Heart right ventricle (tissue), 16 donors: ENCODE data around the gene ZNF670. TPM values are rescaled to one million over a fixed set of nuclear protein-coding genes. Genes with fewer than 3 reads are reported as not detected.

Source experiments
- ATAC-seq, 8 donors: fragments of 200-7000 bp; cut with Tn5 transposase; one replicate each; pipeline ENCODE4 v1.9.1; 2020; ENCODE audit warnings: mild to moderate bottlenecking in 8 of 8, moderate library complexity in 8 of 8, moderate number of reproducible peaks in 1 of 8
- DNase-seq, 2 donors: peaks; one replicate each; pipeline ENCODE4 v3.0.0-alpha.2; 2020
- H3K27ac ChIP-seq, 10 donors: fragments of 200-600 bp; sonication (generic) in 2 of 10; one replicate each; pipeline versions ENCODE4 v1.5.0 to v1.8.0; 2020 to 2022; ENCODE audit warnings: mild to moderate bottlenecking in 3 of 10
- H3K27me3 ChIP-seq, 7 donors: fragments of 200-600 bp; one replicate each; pipeline ENCODE4 v1.8.0; 2021 to 2022; ENCODE audit warnings: mild to moderate bottlenecking in 2 of 7
- H3K36me3 ChIP-seq, 9 donors: fragments of 200-600 bp; sonication (generic) in 1 of 9; one replicate each; pipeline versions ENCODE4 v1.5.0 to v1.8.0; 2020 to 2022; ENCODE audit warnings: mild to moderate bottlenecking in 2 of 9
- H3K4me1 ChIP-seq, 9 donors: fragments of 200-600 bp; sonication (generic) in 1 of 9; one replicate each; pipeline versions ENCODE4 v1.5.0 to v1.8.0; 2020 to 2022; ENCODE audit warnings: mild to moderate bottlenecking in 4 of 9
- H3K4me3 ChIP-seq, 10 donors: fragments of 200-600 bp; sonication (generic) in 2 of 10; one replicate each; pipeline versions ENCODE4 v1.5.0 to v1.8.0; 2020 to 2022; ENCODE audit warnings: mild to moderate bottlenecking in 7 of 10, moderate library complexity in 2 of 10
- H3K9me3 ChIP-seq, 11 donors: fragments of 200-600 bp in 10 of 11; sonication (generic) in 2 of 11; one replicate each; pipeline versions ENCODE4 v1.5.0 to v1.8.0; 2013 to 2022; ENCODE audit warnings: mild to moderate bottlenecking in 2 of 11, control low read depth in 1 of 11, moderate library complexity in 1 of 11
- WGBS, 2 donors: extraction: QIAGEN DNeasy Blood & Tissue Kit; methylation state at CpG; one replicate each; pipeline ENCODE4 v1.1.7; 2013; ENCODE audit warnings: inconsistent platforms in 1 of 2; 5-methylcytosine and 5-hydroxymethylcytosine counted together
- intact Hi-C, 10 donors: fragments of 100-400 bp; cut with DNase I; formaldehyde crosslinking; loops; one replicate each; pipeline versions ENCODE4 v1.11.1 to v1.14.2; 2022
- polyA plus RNA-seq, 2 donors: library from polyadenylated mRNA; stranded (reverse); fragments of 200-250 nt; gene quantifications; one replicate each; pipeline ENCODE4 v1.2.3, GENCODE V29; 2013
- total RNA-seq, 10 donors: library from RNA; stranded (reverse); fragmentation: NEBNext Ultra II Directional in 3 of 10; extraction: Animal tissue kit (Norgen Biotek cat#: 25700) in 3 of 10; gene quantifications; one replicate each; pipeline versions ENCODE4 v1.2.1 to v1.2.4, GENCODE V29; 2021 to 2023
- TF ChIP-seq, protein P1 (sequence below), 9 donors: fragments of 200-600 bp; sonication (generic) in 2 of 9; IDR thresholded peaks; one replicate each; pipeline versions ENCODE4 v1.5.0 to v1.8.0; 2021 to 2022; ENCODE audit warnings: antibody characterized with exemption in 9 of 9, mild to moderate bottlenecking in 5 of 9, moderate library complexity in 1 of 9
- donor health status: Arrhythmogenic right ventricular cardiomyopathy.
- donor health status: ischemic (EF 13 %, LVEDD 7.1; RV severe dilation, severe dysfunction).
- donor health status: healthy with polysubstance abuse.
- donor health status: DM: no; HTN: yes; CAD: no.
- donor health status: DM: no; HTN: no; CAD: no.
- donor health status: ischemic (EF 25% LVEDD 6.9; RV normal size, moderate dysfunction).
- donor health status: ischemic (EF 25% LVEDD 5.7; RV mildly dilated, moderate dysfunction).
- donor health status: healthy.
- donor health status: DM: yes; HTN: yes; CAD: no.
- donor health status: Ischemic cardiomyopathy.
- donor health status: ischemic (EF 35%, LVEDD 5.7; RV mildly dilated, moderate dysfunction).
- donor health status: nonischemic (EF 11% LVEDD 7.7; RV severe dilation, severe dysfunction).
- donor health status: DM: yes; HTN: yes; CAD: no.
- donor health status: PGD.
- donor health status: ischemic (EF 29% LVEDD 5.4; RV normal size, mild dysfunction).
- donor health status: nonischemic (EF 23%, LVEDD 6.1; RV moderate dilation, normal function).

ZNF670 gene
- total and polyA plus RNA-seq, 12 donors: 0.42 to 1.6 (median 1.3) TPM

- 96 to 97% methylated on average over 2 of the region's 2 CpGs for WGBS, 2 donors
- TF ChIP-seq, protein P1, sequence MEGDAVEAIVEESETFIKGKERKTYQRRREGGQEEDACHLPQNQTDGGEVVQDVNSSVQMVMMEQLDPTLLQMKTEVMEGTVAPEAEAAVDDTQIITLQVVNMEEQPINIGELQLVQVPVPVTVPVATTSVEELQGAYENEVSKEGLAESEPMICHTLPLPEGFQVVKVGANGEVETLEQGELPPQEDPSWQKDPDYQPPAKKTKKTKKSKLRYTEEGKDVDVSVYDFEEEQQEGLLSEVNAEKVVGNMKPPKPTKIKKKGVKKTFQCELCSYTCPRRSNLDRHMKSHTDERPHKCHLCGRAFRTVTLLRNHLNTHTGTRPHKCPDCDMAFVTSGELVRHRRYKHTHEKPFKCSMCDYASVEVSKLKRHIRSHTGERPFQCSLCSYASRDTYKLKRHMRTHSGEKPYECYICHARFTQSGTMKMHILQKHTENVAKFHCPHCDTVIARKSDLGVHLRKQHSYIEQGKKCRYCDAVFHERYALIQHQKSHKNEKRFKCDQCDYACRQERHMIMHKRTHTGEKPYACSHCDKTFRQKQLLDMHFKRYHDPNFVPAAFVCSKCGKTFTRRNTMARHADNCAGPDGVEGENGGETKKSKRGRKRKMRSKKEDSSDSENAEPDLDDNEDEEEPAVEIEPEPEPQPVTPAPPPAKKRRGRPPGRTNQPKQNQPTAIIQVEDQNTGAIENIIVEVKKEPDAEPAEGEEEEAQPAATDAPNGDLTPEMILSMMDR (IDR thresholded peaks at IDR 0.05): no peak
- H3K9me3 ChIP-seq: peaks cover 0 to 100% (median 26%) of the 10 kb centered on the region in 11 donors
- peaks cover 0 to 12% (median 0%) of the 10 kb centered on the region in 9 donors for H3K4me1 ChIP-seq
- no peaks in the 10 kb centered on the region for H3K36me3 ChIP-seq
- DNase-seq: no peak
- intact Hi-C loops: no loop called here
- no peak overlapping the region for H3K27ac ChIP-seq
- no peaks in the 10 kb centered on the region for H3K27me3 ChIP-seq
- H3K4me3 ChIP-seq: no peak overlapping the region
- ATAC-seq: no peak
Observed at GRCh38 chr1:247056071-247056470, 22.5 kb downstream of the ZNF670 start.

- DNase-seq (no peak), ATAC-seq (peak in 2 of 8 donors; percentile 30 to 41)
- Histone ChIP-seq H3K27me3 (no peaks in the 10 kb centered on the region), H3K4me3 (no peak overlapping the region), H3K9me3 (peaks cover 0 to 100% (median 26%) of the 10 kb centered on the region in 11 donors), H3K27ac (no peak overlapping the region), H3K36me3 (no peaks in the 10 kb centered on the region), H3K4me1 (peaks cover 0 to 12% (median 0%) of the 10 kb centered on the region in 9 donors)
- WGBS, 2 donors: 26 to 36% methylated on average over 2 of the region's 2 CpGs
- TF ChIP-seq, protein P1 (IDR thresholded peaks at IDR 0.05): no peak
- intact Hi-C loops: no loop called here
Observed at GRCh38 chr1:247054992-247055415, 23.6 kb downstream of the ZNF670 start.

- Histone ChIP-seq H3K36me3 (no peaks in the 10 kb centered on the region), H3K9me3 (peaks cover 0 to 100% (median 22%) of the 10 kb centered on the region in 11 donors), H3K4me3 (no peak overlapping the region), H3K27me3 (no peaks in the 10 kb centered on the region), H3K4me1 (no peaks in the 10 kb centered on the region), H3K27ac (no peak overlapping the region)
- WGBS, 2 donors: 99 to 100% methylated on average over 2 of the region's 2 CpGs
- ATAC-seq (no peak), DNase-seq (no peak)
- intact Hi-C loops: loop anchor here in 3 of 10 donors (10.0 kb wide), 1 partner anchor 327 kb away; no protein-coding TSS in a partner anchor
- TF ChIP-seq, protein P1 (IDR thresholded peaks at IDR 0.05): no peak
Observed at GRCh38 chr1:247047702-247048101, 30.9 kb downstream of the ZNF670 start.

- Histone ChIP-seq H3K4me3 (no peak overlapping the region), H3K27me3 (no peaks in the 10 kb centered on the region), H3K27ac (no peak overlapping the region), H3K9me3 (peaks cover 0 to 100% (median 22%) of the 10 kb centered on the region in 11 donors), H3K36me3 (no peaks in the 10 kb centered on the region), H3K4me1 (no peaks in the 10 kb centered on the region)
- no peak for ATAC-seq
- no peak for DNase-seq
- TF ChIP-seq, protein P1 (IDR thresholded peaks at IDR 0.05): no peak
- 98 to 100% methylated on average over 2 of the region's 2 CpGs for WGBS, 2 donors
- intact Hi-C loops: loop anchor here in 3 of 10 donors (10.0 kb wide), 1 partner anchor 328 kb away; no protein-coding TSS in a partner anchor
Observed at GRCh38 chr1:247047260-247047659, 31.4 kb downstream of the ZNF670 start.
